Activated gamma-delta T cell treated with anti-CD3 and anti-CD28 coated beads, Interleukin-2, amount 50 U/mL, for 16 hours (primary cell): ENCODE measurements around the gene DLGAP3.

Experiments
- DNase-seq: peaks from one replicate; pipeline ENCODE4 v3.0.0-alpha.2; 2020; ENCODE audit warnings: low read depth

The DLGAP3 gene

GRCh38 chr1:34928066-34928696 lies 1.3 kb downstream of the DLGAP3 start:
- no peak for DNase-seq

DNA sequence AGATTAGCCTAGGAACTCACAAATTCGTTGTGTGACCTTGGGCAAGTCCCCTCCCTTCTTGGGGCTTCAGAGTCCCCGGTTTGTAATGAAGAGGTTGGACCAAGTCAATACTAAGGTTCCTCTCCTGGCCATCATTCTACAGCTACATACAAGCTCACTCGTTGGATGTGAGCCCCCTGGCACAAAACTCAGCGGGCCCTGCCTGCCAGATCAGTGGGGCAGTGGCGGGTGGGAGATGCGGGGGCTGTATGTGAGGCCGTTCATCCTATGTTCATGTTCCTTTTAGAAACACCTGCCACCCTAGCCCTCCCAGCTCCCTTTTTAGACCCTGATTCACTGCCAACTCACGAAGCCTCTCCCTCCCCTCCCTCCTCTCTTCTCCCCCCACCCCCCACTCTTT lies 2.1 kb downstream of the DLGAP3 start:
- DNase-seq, result no peak

- DNase-seq, result no peak
Measured at GRCh38 chr1:34926894-34927293, 2.6 kb downstream of the DLGAP3 start.

GRCh38 chr1:34926156-34926555 lies 3.3 kb downstream of the DLGAP3 start:
- no peak for DNase-seq

DNA sequence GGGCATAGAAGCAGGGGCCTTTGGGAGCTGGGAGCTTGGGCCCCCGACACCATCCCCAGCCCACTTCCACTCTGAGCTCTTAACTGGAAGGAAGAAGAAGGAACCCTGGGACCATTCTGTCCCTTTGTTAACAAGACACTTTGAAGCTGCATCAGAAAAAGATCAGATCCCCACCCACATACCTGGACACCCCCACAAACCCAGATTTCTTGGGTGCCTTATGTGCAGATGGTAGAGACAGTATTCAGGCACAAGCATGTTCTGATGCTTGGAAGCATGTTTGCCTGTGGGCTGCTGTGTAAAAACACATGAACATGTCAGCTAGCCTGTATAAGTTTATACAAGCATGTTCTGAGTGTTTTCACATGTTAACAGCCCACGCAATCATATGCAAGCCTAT lies 3.7 kb downstream of the DLGAP3 start:
- DNase-seq, result no peak

DNA sequence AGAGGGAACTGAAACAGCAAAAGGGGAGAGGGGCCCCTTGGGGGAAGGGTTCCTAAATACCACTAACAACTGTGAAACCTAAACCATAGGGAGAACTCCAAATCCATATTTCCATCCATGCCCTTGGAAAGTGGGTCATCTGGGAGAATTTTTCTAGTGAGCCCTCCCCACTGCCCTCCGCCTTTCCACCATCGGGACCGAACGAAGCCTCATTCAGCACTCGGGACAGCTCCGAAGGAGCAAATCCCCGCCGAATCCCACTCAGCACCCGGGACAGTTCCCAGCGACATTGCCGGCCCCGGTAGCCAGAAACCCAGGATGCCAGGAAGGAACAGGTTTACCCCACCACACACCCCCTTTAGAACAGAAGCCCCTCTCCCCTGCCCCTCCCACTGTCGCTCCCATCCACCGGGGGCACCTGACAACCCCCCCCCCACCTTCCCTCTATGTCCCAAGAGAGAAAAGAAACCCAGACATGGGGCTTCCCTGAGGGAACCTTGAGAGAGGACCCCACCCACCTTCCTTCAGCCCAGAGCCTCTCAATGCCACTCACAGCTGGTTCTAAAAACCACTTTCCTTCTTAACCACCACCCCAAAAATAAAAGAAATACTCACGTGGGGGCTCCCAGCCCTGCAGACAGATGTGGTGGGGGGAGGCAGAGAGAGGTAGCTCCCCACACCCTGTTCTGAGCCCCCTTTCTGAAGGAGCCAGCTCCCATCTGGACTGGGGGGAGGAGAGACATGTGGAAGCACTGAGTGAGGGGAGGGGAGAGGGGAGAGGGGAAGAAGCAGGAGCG lies 4.5 kb downstream of the DLGAP3 start:
- no peak for DNase-seq

DNA sequence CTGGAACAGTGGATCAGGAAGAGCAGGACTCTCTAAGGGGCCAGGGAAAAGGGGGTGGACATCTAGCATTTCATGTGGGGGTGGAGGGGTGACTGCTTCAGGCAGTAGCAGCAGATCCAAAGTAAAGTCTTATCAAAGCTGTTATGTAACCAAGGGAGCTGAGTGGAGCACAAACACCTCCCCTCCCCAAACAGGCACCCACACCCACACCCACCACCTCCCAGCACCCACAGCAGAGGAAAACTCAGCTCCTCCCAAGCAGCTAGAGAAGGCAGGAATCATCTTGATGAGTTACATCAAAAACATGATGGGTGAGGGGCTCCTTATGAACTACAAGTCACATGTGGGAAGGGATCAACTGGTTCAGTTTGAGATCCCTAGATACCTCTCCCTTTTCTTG lies 6.0 kb downstream of the DLGAP3 start:
- DNase-seq, result no peak

DNA sequence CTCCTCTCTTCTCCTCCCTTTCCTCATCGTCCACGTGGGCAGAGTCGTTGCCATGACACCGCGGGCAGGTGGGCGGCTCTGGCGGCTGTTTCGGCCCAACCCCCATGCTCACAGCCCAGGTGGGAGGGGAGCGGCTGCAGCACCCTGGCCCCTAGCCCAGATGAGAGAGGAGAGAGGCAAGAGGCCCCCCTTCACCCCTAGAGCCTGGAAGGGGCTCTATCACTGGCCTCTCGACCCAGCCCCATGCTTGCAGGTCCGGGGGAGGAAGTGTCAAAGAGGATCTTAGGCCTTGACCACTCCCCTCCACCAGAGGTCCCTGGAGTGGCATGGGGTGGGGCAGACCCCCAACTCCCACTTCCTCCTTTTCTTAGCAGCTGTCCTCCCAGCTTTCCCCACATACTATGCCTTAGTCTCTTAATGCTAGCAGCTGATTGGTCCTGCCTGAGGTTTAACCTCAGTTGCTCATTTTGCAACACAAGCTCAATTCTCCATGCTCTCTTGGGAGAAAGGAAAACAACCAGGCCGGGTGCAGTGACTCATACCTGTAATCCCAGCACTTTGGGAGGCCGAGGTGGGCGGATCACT lies 10.4 kb downstream of the DLGAP3 start:
- DNase-seq, result no peak

DNA sequence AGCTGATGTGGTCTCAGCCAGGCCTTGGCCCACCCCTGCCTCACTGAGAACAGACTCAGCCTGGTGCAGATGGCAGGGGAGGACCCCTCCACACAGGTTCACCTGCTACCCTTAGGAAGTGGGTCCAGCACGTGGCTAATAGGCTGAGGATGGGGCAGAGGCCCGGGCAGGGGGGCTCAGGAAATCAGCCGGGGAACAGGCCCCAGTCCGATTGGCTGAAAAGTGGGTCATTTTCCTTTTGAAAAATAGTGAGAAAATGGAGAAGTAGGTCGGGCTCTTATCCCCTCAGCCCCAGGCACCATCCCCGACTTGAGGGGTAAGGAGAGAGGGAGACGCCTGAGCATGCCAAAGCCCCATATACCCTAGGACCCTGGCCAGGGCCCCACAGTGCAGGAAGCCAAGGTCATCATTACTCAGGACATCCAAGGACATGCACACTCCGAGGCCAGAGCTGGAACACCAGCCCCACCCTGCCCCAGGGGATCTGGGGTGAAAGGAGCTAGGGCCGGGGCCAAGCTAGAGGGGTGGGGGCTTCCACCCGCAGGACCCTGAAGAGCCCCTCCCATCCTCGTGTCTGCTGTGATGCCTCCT lies 11.0 kb downstream of the DLGAP3 start:
- DNase-seq, result no peak

DNA sequence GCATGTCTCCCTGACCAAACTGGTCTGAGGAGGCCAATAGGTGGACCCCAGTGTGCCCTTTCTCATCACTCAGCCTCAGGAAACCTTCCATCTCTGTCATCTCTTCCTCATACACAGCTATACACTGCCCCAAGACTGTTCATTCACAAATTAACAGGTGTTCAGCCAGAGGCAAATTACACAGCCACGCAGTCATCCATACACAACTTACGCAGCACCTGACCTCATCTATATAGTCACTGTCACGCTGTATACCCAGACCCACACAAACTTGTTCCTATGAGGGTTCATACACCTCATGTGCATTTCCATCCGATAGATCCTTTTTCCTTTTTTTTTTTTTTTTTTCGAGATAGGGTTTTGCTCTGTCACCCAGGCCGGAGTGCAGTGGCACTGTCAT lies 12.4 kb downstream of the DLGAP3 start:
- no peak for DNase-seq

- DNase-seq, result no peak
Measured at GRCh38 chr1:34916104-34916503, 13.3 kb downstream of the DLGAP3 start.

GRCh38 chr1:34915521-34915920 lies 13.9 kb downstream of the DLGAP3 start:
- DNase-seq, result no peak

- DNase-seq, result no peak
Measured at GRCh38 chr1:34914958-34915357, 14.5 kb downstream of the DLGAP3 start.

DNA sequence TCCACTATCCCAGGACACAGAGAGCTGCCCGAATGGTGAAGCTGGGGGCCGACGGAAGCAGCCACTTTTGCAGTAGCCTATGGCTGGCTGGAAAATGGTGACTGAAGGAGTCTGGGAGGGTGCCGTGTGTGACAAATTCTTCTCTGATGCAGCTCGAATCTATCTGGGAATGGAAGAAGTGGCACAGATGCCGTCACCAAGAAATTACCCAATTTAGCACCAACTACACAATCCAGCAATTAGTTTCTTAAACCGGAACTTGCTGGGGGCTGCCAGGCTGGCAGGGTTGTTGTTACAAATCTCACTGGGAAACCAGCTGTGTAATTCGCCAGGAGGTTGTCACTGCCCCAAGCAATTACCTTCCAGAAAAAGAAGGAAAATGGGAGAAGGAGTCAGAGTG lies 18.0 kb downstream of the DLGAP3 start:
- DNase-seq, result no peak

DNA sequence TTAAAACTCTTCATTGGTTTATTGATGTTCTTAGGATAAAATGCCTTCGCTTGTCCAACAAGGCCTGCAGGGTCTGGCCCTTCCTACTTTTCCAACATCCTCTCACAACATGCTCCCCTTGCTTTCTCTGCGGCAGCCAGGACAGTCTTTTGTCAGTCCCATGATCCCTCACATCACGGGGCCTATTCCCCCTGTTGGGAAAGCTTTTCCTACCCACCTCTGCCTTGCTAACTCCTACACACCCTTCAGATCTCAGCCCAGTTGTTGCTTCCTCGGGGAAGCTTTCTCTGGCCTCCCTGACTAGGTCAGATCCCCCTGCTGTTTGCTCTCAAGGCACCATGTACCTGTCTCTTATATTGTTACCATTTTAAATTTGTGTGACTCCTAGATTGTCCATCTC lies 19.0 kb downstream of the DLGAP3 start:
- DNase-seq, result no peak

DNA sequence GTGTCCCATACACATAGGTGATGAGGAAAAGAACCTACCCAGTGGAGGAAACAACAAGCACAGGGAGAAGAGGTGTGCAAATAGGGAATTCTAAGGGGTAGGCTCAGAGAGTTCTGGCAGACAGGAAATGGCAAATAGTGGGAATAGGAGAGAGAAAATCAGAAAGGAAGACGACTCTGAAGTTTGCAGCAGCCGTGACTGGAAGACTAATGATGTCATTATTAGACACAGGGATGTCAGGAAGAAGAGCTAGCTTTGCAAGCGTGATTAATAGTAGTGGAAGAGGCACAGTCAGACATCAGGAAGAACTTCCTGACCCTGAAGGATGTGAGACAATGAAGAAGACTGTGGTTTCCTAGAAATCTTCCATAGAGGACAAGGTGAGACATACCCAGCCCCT lies 21.1 kb downstream of the DLGAP3 start:
- no peak for DNase-seq

DNA sequence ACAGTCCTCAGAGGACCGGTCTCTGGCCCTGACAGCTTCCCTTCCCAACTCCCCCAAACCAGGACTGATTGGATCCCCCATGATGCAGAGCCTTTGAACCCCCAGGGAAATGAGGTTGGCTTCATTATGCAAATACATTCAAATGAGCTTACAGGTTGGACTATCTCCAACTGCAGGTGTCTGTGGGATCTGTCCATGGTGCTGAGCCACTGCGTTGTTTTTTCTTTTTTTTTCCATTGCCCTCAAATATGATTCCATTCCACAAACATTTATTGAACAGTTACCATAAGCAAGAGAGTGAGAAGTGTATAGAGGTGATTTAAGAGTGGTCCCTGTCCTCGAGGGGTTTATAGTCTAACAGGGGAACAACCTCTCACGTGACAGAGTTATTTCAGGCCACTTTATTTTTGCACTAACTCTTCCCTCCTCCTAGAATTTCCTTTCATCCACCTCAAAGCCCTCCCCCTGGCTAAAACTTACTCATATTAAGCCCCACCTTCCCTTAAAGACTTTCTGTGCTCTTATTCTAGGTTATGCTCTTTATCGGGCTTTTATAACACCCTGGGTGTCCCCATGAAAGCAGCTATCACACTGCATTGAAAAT lies 21.9 kb downstream of the DLGAP3 start:
- DNase-seq, result no peak

DNA sequence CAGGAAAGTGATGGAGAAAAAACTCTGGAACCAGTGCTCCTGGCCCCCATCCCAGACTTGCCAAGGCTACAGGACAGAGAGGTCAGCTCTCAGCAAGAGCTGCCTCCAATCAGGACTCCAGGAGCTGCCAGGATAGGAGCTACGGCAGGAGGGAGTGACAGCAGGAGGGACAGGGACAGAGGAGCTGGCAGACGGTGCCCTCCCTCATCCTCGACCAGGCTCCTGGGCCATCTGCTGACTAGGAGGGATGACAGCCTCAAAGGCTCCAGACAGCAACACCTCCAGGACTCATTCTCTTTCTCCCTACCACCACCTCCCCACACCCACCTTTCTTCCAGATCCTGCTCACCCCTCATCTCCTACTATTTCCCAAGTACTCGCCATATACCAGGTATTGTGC lies 22.7 kb downstream of the DLGAP3 start:
- no peak for DNase-seq

- no peak for DNase-seq
Measured at GRCh38 chr1:34906222-34906621, 23.2 kb downstream of the DLGAP3 start.

DNA sequence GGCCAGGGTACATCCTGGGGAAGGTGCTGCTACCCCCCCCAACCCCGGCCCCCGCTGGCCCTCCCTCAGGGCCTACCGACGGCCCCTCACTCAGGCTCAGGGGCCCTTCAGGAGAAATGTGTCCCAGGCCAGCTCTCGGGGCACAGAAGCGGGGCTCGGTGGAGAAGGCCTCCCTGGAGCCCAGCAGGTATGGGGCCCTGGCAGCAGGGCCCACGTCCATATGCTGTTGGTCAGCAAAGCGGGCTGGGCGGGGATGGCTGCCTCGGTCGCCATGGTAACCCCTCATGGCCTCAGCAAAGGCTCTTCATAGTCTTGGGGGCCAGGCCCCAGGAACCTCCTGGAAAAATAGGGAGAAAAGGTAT lies 24.4 kb downstream of the DLGAP3 start:
- DNase-seq, result no peak

GRCh38 chr1:34904236-34905097 lies 25.0 kb downstream of the DLGAP3 start:
- DNase-seq, result no peak

DNA sequence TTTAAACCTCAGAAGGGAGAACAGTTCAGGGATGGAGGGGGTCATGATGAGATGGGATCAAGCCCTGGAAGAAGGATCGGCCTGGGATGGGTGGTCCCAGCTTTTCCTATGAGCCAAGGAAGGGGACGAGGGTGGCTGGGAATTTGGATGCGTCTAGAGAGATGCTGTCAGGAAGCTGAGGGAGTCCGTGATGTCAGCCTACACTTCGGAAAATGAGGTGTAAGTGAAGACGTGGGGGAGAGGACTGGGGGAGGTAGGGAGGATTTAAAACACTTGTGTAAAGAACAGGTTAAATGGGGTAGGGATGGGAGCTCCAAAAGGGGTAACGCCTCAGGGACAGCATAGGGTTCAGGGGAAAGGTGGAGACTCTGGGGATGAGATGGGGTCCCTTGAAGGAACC lies 27.5 kb downstream of the DLGAP3 start:
- no peak for DNase-seq
